K562 (cell line): Measurements from ENCODE around the gene PRSS8. TPM values are rescaled to one million over a fixed set of nuclear protein-coding genes. Genes with fewer than 3 reads are reported as not detected.

Source experiments
- ATAC-seq: fragments of 200-7000 bp; cut with Tn5 transposase; 3 replicates; pipeline ENCODE4 v1.9.1; 2020; ENCODE audit warnings: moderate library complexity
- BruUV-seq: library from RNA; stranded (reverse); fragments of 400-500 nt; replicated peaks from 2 replicates; lab custom pipeline; 2021; lab: Mats Ljungman, UMichigan
- CTCF ChIA-PET: fragments of 300-600 bp; formaldehyde crosslinking; extraction: SDS; loops from one replicate; lab custom pipeline; 2021; ENCODE audit warnings: low intra/inter-chr PET ratio; lab: Yijun Ruan, JAX
- POLR2A ChIA-PET: fragments of 300-600, 350-650 bp; sonication (Branson Sonifier 250); formaldehyde crosslinking; extraction: SDS; loops from one replicate; lab custom pipeline; 2021; ENCODE audit warnings: antibody characterized with exemption, inconsistent platforms; lab: Yijun Ruan, JAX
- DNase-seq, 4 experiments: peaks; one replicate each; pipeline versions ENCODE4 v3.0.0 to v3.0.0-alpha.2; 2011 to 2018; ENCODE audit warnings: low spot score in 3 of 4, mixed read lengths in 3 of 4; ENCODE audit errors: extremely low read depth in 1 of 4
- FAIRE-seq: peaks from 2 replicates; lab custom pipeline; 2011; peaks lifted over from hg19 to GRCh38; lab: Jason Lieb, UNC
- H2AFZ ChIP-seq: 2 replicates; pipeline ENCODE4 v1.6.0; 2011; ENCODE audit warnings: low read depth, low read length, control low read depth, inconsistent platforms
- H3K27ac ChIP-seq: fragments of 200-600 bp; 3 replicates; pipeline ENCODE4 v1.8.0; 2011; ENCODE audit warnings: low read depth, mild to moderate bottlenecking, control low read depth, inconsistent platforms, low read length, moderate library complexity, mixed read lengths; ENCODE audit errors: extremely low read depth
- H3K27me3 ChIP-seq, 2 experiments: fragments of 300-600 bp in 1 of 2; 2 replicates in 1 of 2; 3 replicates in 1 of 2; pipeline versions ENCODE4 v1.6.0 to v1.8.0; 2011; ENCODE audit warnings: inconsistent platforms in 2 of 2, low read length in 2 of 2, mild to moderate bottlenecking in 1 of 2, mixed read lengths in 1 of 2, moderate library complexity in 1 of 2; ENCODE audit not compliant: control insufficient read depth in 2 of 2, insufficient read depth in 2 of 2
- H3K36me3 ChIP-seq: fragments of 300-600 bp; 3 replicates; pipeline ENCODE4 v1.8.0; 2011; ENCODE audit warnings: mild to moderate bottlenecking, low read length, inconsistent platforms; ENCODE audit not compliant: control insufficient read depth, insufficient read depth
- H3K4me1 ChIP-seq, 2 experiments: fragments of 200-600 bp in 1 of 2; replicated peaks in 1 of 2; 2 replicates in 1 of 2; 3 replicates in 1 of 2; pipeline versions ENCODE4 v1.5.1 to v1.8.0; 2011; ENCODE audit warnings: inconsistent platforms in 2 of 2, low read length in 2 of 2, mild to moderate bottlenecking in 1 of 2, mixed read lengths in 1 of 2, moderate library complexity in 1 of 2; ENCODE audit not compliant: control insufficient read depth in 2 of 2, insufficient read depth in 2 of 2
- H3K4me2 ChIP-seq: 2 replicates; pipeline ENCODE4 v1.6.1; 2011; ENCODE audit warnings: low read length, control low read depth, inconsistent platforms, mixed read lengths; ENCODE audit not compliant: insufficient read depth
- H3K4me3 ChIP-seq: fragments of 200-600 bp; sonication (generic), shearing (Covaris generic); 2 replicates; pipeline ENCODE4 v1.5.1; 2016; ENCODE audit warnings: control low read depth, inconsistent platforms
- H3K79me2 ChIP-seq: fragments of 200-600 bp; 3 replicates; pipeline ENCODE4 v1.8.0; 2011; ENCODE audit warnings: low read length, inconsistent platforms; ENCODE audit not compliant: control insufficient read depth, insufficient read depth
- H3K9ac ChIP-seq, 2 experiments: 2 replicates each; pipeline versions ENCODE4 v1.6.0 to v1.6.1; 2011; ENCODE audit warnings: low read depth in 2 of 2, low read length in 2 of 2, control low read depth in 1 of 2, inconsistent platforms in 1 of 2, mild to moderate bottlenecking in 1 of 2, mixed read lengths in 1 of 2; ENCODE audit not compliant: insufficient read depth in 1 of 2
- H3K9me1 ChIP-seq: one replicate; pipeline ENCODE4 v1.6.0; 2011; ENCODE audit warnings: inconsistent platforms, mild to moderate bottlenecking, low read length, moderate library complexity; ENCODE audit not compliant: control insufficient read depth, insufficient read depth
- H3K9me3 ChIP-seq: replicated peaks from 2 replicates; pipeline ENCODE4 v1.5.1; 2011; ENCODE audit warnings: low read depth, low read length, inconsistent platforms; ENCODE audit not compliant: control insufficient read depth, insufficient read depth
- H4K20me1 ChIP-seq: replicated peaks from 2 replicates; pipeline ENCODE4 v1.6.1; 2011; ENCODE audit warnings: low read length, inconsistent platforms, mixed read lengths; ENCODE audit not compliant: control insufficient read depth, insufficient read depth
- ARID4B ChIP-seq: sonication (generic); formaldehyde crosslinking; IDR thresholded peaks from 2 replicates; pipeline ENCODE4 v1.8.0; 2022; ENCODE audit warnings: mild to moderate bottlenecking, missing genetic modification reagents
- COPS2 ChIP-seq: fragments of 450-650 bp; conservative IDR thresholded peaks from 2 replicates; pipeline ENCODE4 v1.6.1; 2016; ENCODE audit warnings: mild to moderate bottlenecking, moderate library complexity
- CREBBP ChIP-seq: IDR thresholded peaks from one replicate; pipeline ENCODE4 v1.6.1; 2012; ENCODE audit warnings: low read depth, mild to moderate bottlenecking, control low read depth, inconsistent platforms, low read length
- ELF4 ChIP-seq: fragments of 450-650 bp; formaldehyde crosslinking; IDR thresholded peaks from 2 replicates; pipeline ENCODE4 v1.4.0; 2022; ENCODE audit warnings: missing genetic modification characterization
- IFI16 ChIP-seq: fragments of 250-450 bp; sonication (Bioruptor Pico); IDR thresholded peaks from 2 replicates; pipeline ENCODE4 v2.1.2; 2022; ENCODE audit warnings: mild to moderate bottlenecking, inconsistent platforms
- KDM1A ChIP-seq, 2 experiments: fragments of 450-650 bp; IDR thresholded peaks; 2 replicates each; pipeline ENCODE4 v1.6.1; 2016; ENCODE audit warnings: mild to moderate bottlenecking in 2 of 2
- KDM2B ChIP-seq: fragments of 250-450 bp; sonication (Bioruptor Pico); IDR thresholded peaks from 2 replicates; pipeline ENCODE4 v1.8.0; 2021; ENCODE audit warnings: mild to moderate bottlenecking, moderate library complexity
- PKNOX1 ChIP-seq: fragments of 450-650 bp; IDR thresholded peaks from 2 replicates; pipeline ENCODE4 v1.6.1; 2016
- POLR2AphosphoS5 ChIP-seq: IDR thresholded peaks from 2 replicates; pipeline ENCODE4 v1.6.1; 2011; ENCODE audit warnings: mild to moderate bottlenecking, low read depth, low read length, moderate library complexity; ENCODE audit not compliant: control insufficient read depth, insufficient read depth
- RNF2 ChIP-seq: sonication (generic); IDR thresholded peaks from 2 replicates; pipeline ENCODE4 v1.6.1; 2016
- TRIM28 ChIP-seq: fragments of 450-650 bp; IDR thresholded peaks from 2 replicates; pipeline ENCODE4 v1.6.1; 2017
- ZBTB34 ChIP-seq: fragments of 250-450 bp; sonication (Bioruptor Pico); IDR thresholded peaks from 2 replicates; pipeline ENCODE4 v1.8.0; 2021; ENCODE audit warnings: mild to moderate bottlenecking, moderate library complexity
- ZFP36 ChIP-seq: fragments of 150-350 bp; IDR thresholded peaks from 2 replicates; pipeline ENCODE4 v1.6.1; 2018; ENCODE audit warnings: low read length, low read depth; ENCODE audit not compliant: partially characterized antibody
- ZNF280B ChIP-seq: fragments of 250-450 bp; sonication (Bioruptor Pico); IDR thresholded peaks from 2 replicates; pipeline ENCODE4 v1.5.1; 2021; ENCODE audit warnings: mild to moderate bottlenecking
- WGBS: fragments of 100-300 bp; shearing (Covaris generic); methylation state at CpG from one replicate; pipeline ENCODE4 v1.1.6; 2016; ENCODE audit warnings: low coverage, mixed read lengths; ENCODE audit not compliant: insufficient coverage; ENCODE audit errors: missing lambda C conversion rate; 5-methylcytosine and 5-hydroxymethylcytosine counted together
- in situ Hi-C: fragments of 300-500 bp; cut with MboI; formaldehyde crosslinking; loops from 4 replicates; pipeline ENCODE4 v1.15.0; 2018; ENCODE audit warnings: inconsistent platforms, mixed read lengths
- intact Hi-C: fragments of 100-400 bp; cut with micrococcal nuclease; formaldehyde crosslinking; loops from 2 replicates; pipeline ENCODE4 v1.14.2; 2022
- polyA plus RNA-seq, 8 experiments: library from polyadenylated mRNA; depleted of rRNA in 4 of 8; stranded (reverse) in 5 of 8; unstranded in 3 of 8; fragments of >200 nt; fragmentation: Nextera tagmentation in 2 of 8; fragmentation: Illumina TruSeq in 1 of 8; extraction: Ambion mirVana in 2 of 8; extraction: Trizol in 1 of 8; gene quantifications; 2 replicates each; pipeline versions ENCODE4 v1.2.1 to v1.2.3, GENCODE V29; 2011 to 2014; ENCODE audit warnings: inconsistent platforms in 1 of 8, missing spikeins in 1 of 8
- total RNA-seq, 7 experiments: library from RNA; depleted of rRNA in 6 of 7; stranded (reverse); fragments of >200 nt in 6 of 7; fragmentation: Illumina TruSeq in 2 of 7; extraction: Trizol in 2 of 7; gene quantifications; 2 replicates each; pipeline versions ENCODE4 v1.2.1 to v1.2.3, GENCODE V29; 2011 to 2021; ENCODE audit warnings: low replicate concordance in 1 of 7

Gene PRSS8
- total and polyA plus RNA-seq, 9 of the 15 experiments (the other 6 are each of a cell fraction or from before 2014, with no cell fraction given) = 0.25 to 3.9 (median 1.3) TPM; not detected in 1

- in situ Hi-C loops = no loop called here
- intact Hi-C loops = no loop called here
- H3K4me3 ChIP-seq = no peak overlapping the region
- 89% methylated on average over 12 of the region's 13 CpGs for WGBS
- POLR2A ChIA-PET = interaction anchor here (0.7 to 3.4 kb wide), 4 partner anchors 9 to 97 kb away, joined by 3 to 32 read pairs (median 10); partner anchors contain the start of genes VKORC1, ZNF646 and ZNF668
- DNase-seq (no peak), FAIRE-seq (no peak), ATAC-seq (no peak)
- no peaks in the 10 kb centered on the region for H3K9me3 ChIP-seq
- H3K9ac ChIP-seq = peak overlapping the region in 1 of 2 experiments; percentile 15; a peak in 1 of 4 replicates
- no peak overlapping the region for H3K4me2 ChIP-seq
- 0 out of 2 replicates have a peak, but pooled peaks cover 5% of the 10 kb centered on the region for H4K20me1 ChIP-seq
- CTCF ChIA-PET = no interaction called here
- no peak overlapping the region for H2AFZ ChIP-seq
- H3K27me3 ChIP-seq = no peaks in the 10 kb centered on the region
- H3K9me1 ChIP-seq = no peaks in the 10 kb centered on the region
- peaks cover 62% of the 10 kb centered on the region; the same call in 2 of the 3 replicates for H3K36me3 ChIP-seq
- H3K4me1 ChIP-seq = peaks cover 0 to 79% of the 10 kb centered on the region in 2 experiments; a peak in 3 of 5 replicates
- BruUV-seq = no TSS peak
- peaks cover 3% of the 10 kb centered on the region; the same call in 1 of the 3 replicates for H3K79me2 ChIP-seq
- no peak overlapping the region for H3K27ac ChIP-seq
- TF ChIP-seq COPS2 (no peak), ELF4 (no peak), ZNF280B (CRISPR knock-in tag) (no peak), ZBTB34 (CRISPR knock-in tag) (no peak), KDM2B (CRISPR knock-in tag) (no peak), ARID4B (CRISPR knock-in tag) (no peak), ZFP36 (no peak), IFI16 (CRISPR knock-in tag) (no peak), CREBBP (no peak), POLR2AphosphoS5 (no peak), KDM1A (IDR thresholded peaks at IDR 0.05) (no peak), PKNOX1 (no peak), TRIM28 (no peak), RNF2 (no peak)
Observed at GRCh38 chr16:31083981-31084380, 51.5 kb downstream of the PRSS8 start.
